ENCODE data around the gene MUC5AC. TPM values are rescaled to one million over a fixed set of nuclear protein-coding genes. Genes with fewer than 3 reads are reported as not detected.

Gene MUC5AC
- total RNA-seq, 2 experiments from 2014 or later: not detected

- no peaks in the 10 kb centered on the region for H3K9me3 Mint-ChIP-seq
- ChIA-PET CTCF (no interaction called here), POLR2A (no interaction called here)
- no peaks in the 10 kb centered on the region for H3K36me3 Mint-ChIP-seq (ENCODE audit: low read depth)
- no peak within 1 kb of the TSS for H3K27ac Mint-ChIP-seq
- no peaks in the 10 kb centered on the region for H3K27me3 Mint-ChIP-seq
- DNase-seq: no peak
- H3K4me1 Mint-ChIP-seq: no peaks in the 10 kb centered on the region
- no peak within 1 kb of the TSS for H3K4me3 Mint-ChIP-seq
These were observed 65.0 kb downstream of the MUC5AC start, which contains the start of gene MUC5B for GRCh38 chr11:1222491-1223345. MUC5B (plus strand) TSS chr11:1223066; CDS start chr11:1223124, 58 bp downstream.

GRCh38 chr11:1223346-1224110 is 65.8 kb downstream of the MUC5AC start:
- H3K9me3 Mint-ChIP-seq: no peaks in the 10 kb centered on the region
- no peak overlapping the region for H3K4me3 Mint-ChIP-seq
- H3K27me3 Mint-ChIP-seq: no peaks in the 10 kb centered on the region
- H3K4me1 Mint-ChIP-seq: no peaks in the 10 kb centered on the region
- no peaks in the 10 kb centered on the region for H3K36me3 Mint-ChIP-seq (ENCODE audit: low read depth)
- ChIA-PET POLR2A (no interaction called here), CTCF (no interaction called here)
- no peak overlapping the region for H3K27ac Mint-ChIP-seq
- no peak for DNase-seq

GRCh38 chr11:1224111-1224490 is 66.3 kb downstream of the MUC5AC start:
- DNase-seq: no peak
- CTCF ChIA-PET: no interaction called here

GRCh38 chr11:1224491-1225385 is 67.0 kb downstream of the MUC5AC start:
- ChIA-PET POLR2A (no interaction called here), CTCF (no interaction called here)
- no peak for DNase-seq
- H3K27ac Mint-ChIP-seq: no peak overlapping the region
- no peaks in the 10 kb centered on the region for H3K36me3 Mint-ChIP-seq (ENCODE audit: low read depth)
- no peaks in the 10 kb centered on the region for H3K27me3 Mint-ChIP-seq
- H3K4me3 Mint-ChIP-seq: no peak overlapping the region
- H3K4me1 Mint-ChIP-seq: no peaks in the 10 kb centered on the region
- H3K9me3 Mint-ChIP-seq: no peaks in the 10 kb centered on the region

More at GRCh38 chr11:1224111-1224490, 66.3 kb downstream of the MUC5AC start:
- POLR2A ChIA-PET: no interaction called here
- Mint-ChIP-seq H3K9me3 (no peaks in the 10 kb centered on the region), H3K27me3 (no peaks in the 10 kb centered on the region), H3K36me3 (ENCODE audit: low read depth) (no peaks in the 10 kb centered on the region), H3K4me3 (no peak overlapping the region), H3K4me1 (no peaks in the 10 kb centered on the region), H3K27ac (no peak overlapping the region)

GRCh38 chr11:1225386-1226225 is 67.9 kb downstream of the MUC5AC start:
- POLR2A ChIA-PET: no interaction called here
- no peaks in the 10 kb centered on the region for H3K27me3 Mint-ChIP-seq
- DNase-seq: no peak

GRCh38 chr11:1226226-1226985 is 68.7 kb downstream of the MUC5AC start:
- no peak overlapping the region for H3K27ac Mint-ChIP-seq
- POLR2A ChIA-PET: no interaction called here
- H3K36me3 Mint-ChIP-seq (ENCODE audit: low read depth): no peaks in the 10 kb centered on the region
- H3K27me3 Mint-ChIP-seq: no peaks in the 10 kb centered on the region
- no peaks in the 10 kb centered on the region for H3K4me1 Mint-ChIP-seq
- DNase-seq: no peak
- no peaks in the 10 kb centered on the region for H3K9me3 Mint-ChIP-seq
- no peak overlapping the region for H3K4me3 Mint-ChIP-seq
- CTCF ChIA-PET: no interaction called here

More at GRCh38 chr11:1225386-1226225, 67.9 kb downstream of the MUC5AC start:
- Mint-ChIP-seq H3K9me3 (no peaks in the 10 kb centered on the region), H3K36me3 (ENCODE audit: low read depth) (no peaks in the 10 kb centered on the region), H3K27ac (no peak overlapping the region), H3K4me3 (no peak overlapping the region), H3K4me1 (no peaks in the 10 kb centered on the region)
- CTCF ChIA-PET: no interaction called here

- Mint-ChIP-seq H3K4me3 (no peak overlapping the region), H3K9me3 (no peaks in the 10 kb centered on the region), H3K36me3 (ENCODE audit: low read depth) (no peaks in the 10 kb centered on the region), H3K27ac (no peak overlapping the region), H3K4me1 (no peaks in the 10 kb centered on the region), H3K27me3 (no peaks in the 10 kb centered on the region)
- ChIA-PET POLR2A (no interaction called here), CTCF (no interaction called here)
- no peak for DNase-seq
These were observed 69.3 kb downstream of the MUC5AC start for GRCh38 chr11:1226986-1227550.

GRCh38 chr11:1227551-1228100 is 69.9 kb downstream of the MUC5AC start:
- no peaks in the 10 kb centered on the region for H3K9me3 Mint-ChIP-seq
- CTCF ChIA-PET: interaction anchor here (0.5 kb wide), 1 partner anchor 82 kb away, joined by 3 read pairs; no protein-coding TSS in a partner anchor

GRCh38 chr11:1228101-1228821 is 70.5 kb downstream of the MUC5AC start:
- H3K36me3 Mint-ChIP-seq (ENCODE audit: low read depth): no peaks in the 10 kb centered on the region
- no peaks in the 10 kb centered on the region for H3K4me1 Mint-ChIP-seq
- CTCF ChIA-PET: interaction anchor here (0.5 kb wide), 1 partner anchor 83 kb away, joined by 3 read pairs; no protein-coding TSS in a partner anchor
- no peaks in the 10 kb centered on the region for H3K27me3 Mint-ChIP-seq
- no peaks in the 10 kb centered on the region for H3K9me3 Mint-ChIP-seq
- POLR2A ChIA-PET: no interaction called here
- no peak overlapping the region for H3K4me3 Mint-ChIP-seq
- no peak for DNase-seq
- H3K27ac Mint-ChIP-seq: no peak overlapping the region

More at GRCh38 chr11:1227551-1228100, 69.9 kb downstream of the MUC5AC start:
- POLR2A ChIA-PET: no interaction called here
- no peak overlapping the region for H3K4me3 Mint-ChIP-seq
- H3K4me1 Mint-ChIP-seq: no peaks in the 10 kb centered on the region
- DNase-seq: no peak
- no peak overlapping the region for H3K27ac Mint-ChIP-seq
- no peaks in the 10 kb centered on the region for H3K36me3 Mint-ChIP-seq (ENCODE audit: low read depth)
- no peaks in the 10 kb centered on the region for H3K27me3 Mint-ChIP-seq

GRCh38 chr11:1228921-1229451 is 71.2 kb downstream of the MUC5AC start:
- POLR2A ChIA-PET: no interaction called here
- Mint-ChIP-seq H3K4me1 (no peaks in the 10 kb centered on the region), H3K36me3 (ENCODE audit: low read depth) (no peaks in the 10 kb centered on the region), H3K4me3 (no peak overlapping the region), H3K9me3 (no peaks in the 10 kb centered on the region), H3K27ac (no peak overlapping the region), H3K27me3 (no peaks in the 10 kb centered on the region)
- CTCF ChIA-PET: no interaction called here
- no peak for DNase-seq
